Measurements from ENCODE around the gene ISYNA1.

Gene ISYNA1

DNA sequence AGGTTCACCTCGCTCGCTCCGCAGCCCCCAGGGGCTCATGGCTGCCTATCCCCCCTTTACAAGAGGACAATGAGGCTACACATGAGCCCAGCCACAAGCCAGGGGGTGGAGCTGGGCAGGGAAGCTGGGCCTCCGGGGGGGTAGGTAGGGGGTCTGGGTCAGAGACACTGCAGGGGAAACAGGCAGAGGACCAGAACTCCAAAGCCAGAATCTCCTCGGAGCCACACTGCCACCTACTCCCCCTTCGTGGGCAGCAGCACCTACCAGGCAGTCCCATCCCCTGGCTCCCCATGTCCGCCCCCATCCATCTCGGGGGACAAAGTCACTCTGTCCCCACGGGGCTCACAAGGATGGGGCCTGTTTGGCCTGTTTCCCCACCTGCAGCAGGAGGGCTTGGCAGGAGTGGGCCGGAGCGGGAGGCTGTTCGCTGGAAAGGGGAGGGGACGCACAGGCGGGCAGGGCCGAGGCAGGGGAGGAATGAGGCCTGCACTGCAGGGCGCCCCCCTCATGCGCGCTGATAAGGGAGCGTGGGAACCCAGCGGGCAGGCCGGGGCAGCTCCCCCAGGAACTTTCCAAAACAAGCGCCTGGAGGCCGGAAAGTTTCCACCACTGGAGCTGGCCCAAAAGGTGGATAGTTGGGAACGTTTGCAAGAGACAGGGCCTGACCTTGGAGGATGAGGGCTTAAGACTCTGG is 545 bp upstream of the ISYNA1 start:
- ChIA-PET CTCF (interaction anchor here (1.0 kb wide), 1 partner anchor 23 kb away, joined by 3 read pairs; no protein-coding TSS in a partner anchor), POLR2A (interaction anchor here (1.0 to 1.5 kb wide), 4 partner anchors 11 to 107 kb away, joined by 3 to 8 read pairs (median 4); partner anchors contain the start of gene SSBP4)
- DNase-seq (ENCODE audit: extremely low spot score), result peak; percentile 58
- TF ChIP-seq HDGF (IDR thresholded peaks at IDR 0.05; ENCODE audit: borderline replicate concordance) (peak; percentile 65; the same call in 1 of the 2 replicates), TARDBP (IDR thresholded peaks at IDR 0.05) (no peak)

DNA sequence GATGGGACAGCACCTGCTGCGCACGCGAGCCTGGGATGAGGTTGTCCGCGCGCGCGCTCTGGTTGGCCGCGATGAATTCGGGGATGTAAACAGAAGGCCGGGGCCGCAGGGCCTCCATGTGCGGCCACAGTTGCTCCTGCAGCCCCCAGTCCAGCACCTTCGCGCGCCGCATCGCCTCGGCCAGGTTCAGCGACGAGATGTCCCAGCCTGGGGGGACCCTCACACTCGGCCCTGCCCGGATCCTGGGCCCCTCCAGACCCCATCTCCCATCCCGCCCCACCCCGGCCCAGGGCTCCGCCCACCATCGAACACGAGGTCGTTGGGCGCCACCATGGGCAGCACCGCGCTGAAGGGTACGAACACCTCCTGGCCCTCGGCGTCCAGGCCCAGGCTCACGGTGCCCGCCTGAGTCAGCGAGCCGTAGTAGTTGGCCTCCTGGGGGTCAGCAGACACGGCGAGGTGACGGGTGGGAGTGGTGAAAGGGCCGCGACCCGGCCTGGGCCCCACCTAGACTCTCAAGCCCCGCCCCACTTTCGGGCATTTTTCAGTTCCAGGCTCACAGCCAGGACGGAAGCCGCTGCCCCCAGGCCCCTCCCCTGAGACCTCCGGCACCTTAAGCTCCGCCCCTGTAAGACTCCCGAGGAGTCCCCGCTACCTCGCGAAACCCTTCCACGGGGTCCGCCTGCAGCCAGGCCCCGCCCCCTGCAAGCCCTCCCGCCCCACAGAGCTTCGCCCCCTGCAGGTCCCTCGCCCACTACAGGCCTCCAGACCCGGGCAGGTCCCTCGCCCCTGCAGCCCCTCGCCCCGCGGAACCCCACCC is 1.1 kb downstream of the ISYNA1 start:
- TF ChIP-seq TARDBP (IDR thresholded peaks at IDR 0.05), result no peak
- TF ChIP-seq FOXA1 (IDR thresholded peaks at IDR 0.05), result no peak
- ChIA-PET CTCF (interaction anchor here (0.6 kb wide), 1 partner anchor 157 kb away, joined by 3 read pairs; no protein-coding TSS in a partner anchor), POLR2A (interaction anchor here (0.6 to 1.5 kb wide), 2 partner anchors 14 to 16 kb away, joined by 3 to 4 read pairs; no protein-coding TSS in a partner anchor)
- DNase-seq (ENCODE audit: extremely low spot score), result peak; percentile 85

DNA sequence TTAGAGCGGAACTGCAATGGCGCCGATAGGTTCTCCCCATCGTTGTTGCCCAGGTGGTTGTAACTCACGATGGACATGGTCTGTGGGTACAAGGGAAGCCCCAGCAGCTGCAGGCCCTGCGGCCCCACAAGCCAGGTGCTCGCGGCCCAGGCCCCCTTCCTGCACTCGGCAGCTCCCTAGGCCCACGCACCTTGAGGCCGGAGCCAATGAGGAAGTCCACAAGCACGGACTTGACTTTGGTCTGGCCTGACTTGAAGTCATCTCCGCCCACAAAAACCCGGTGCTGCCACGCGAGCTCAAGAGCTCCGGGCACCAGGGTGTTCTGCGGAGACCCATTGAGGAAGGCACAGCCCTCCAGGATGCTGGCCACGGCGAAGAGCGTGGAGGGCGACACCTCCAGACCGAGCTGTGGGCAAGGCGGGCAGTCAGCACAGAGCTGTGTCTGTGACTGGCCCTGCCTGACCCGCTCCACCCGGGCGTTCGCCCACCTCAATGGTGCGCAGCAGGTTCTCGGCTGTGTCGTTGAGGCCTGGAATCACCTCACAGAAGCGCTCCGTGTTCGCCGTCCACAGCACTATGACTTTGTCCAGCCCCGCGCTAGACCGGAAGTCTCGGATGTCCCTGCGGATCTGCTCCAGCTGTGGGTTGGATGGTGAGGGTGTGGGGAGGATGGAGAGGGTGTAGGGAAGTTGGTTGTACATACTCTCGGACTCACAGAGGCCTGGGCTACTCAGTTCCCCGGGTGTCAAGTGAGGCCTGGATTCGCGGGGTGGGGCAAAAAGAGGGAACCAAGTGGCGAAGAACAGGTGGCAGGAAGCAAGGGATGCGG is 1.9 kb downstream of the ISYNA1 start:
- ChIA-PET POLR2A (interaction anchor here (1.5 to 2.0 kb wide), 2 partner anchors 14 to 17 kb away, joined by 4 to 7 read pairs; partner anchors contain the start of gene SSBP4), CTCF (no interaction called here)
- DNase-seq (ENCODE audit: extremely low spot score), result no peak
- TF ChIP-seq CTBP1 (IDR thresholded peaks at IDR 0.05; ENCODE audit: borderline replicate concordance) (no peak), TARDBP (IDR thresholded peaks at IDR 0.05) (no peak), ARNT (IDR thresholded peaks at IDR 0.05) (no peak), SUZ12 (IDR thresholded peaks at IDR 0.05) (no peak), LEF1 (IDR thresholded peaks at IDR 0.05; ENCODE audit: borderline replicate concordance) (no peak), FOXK2 (IDR thresholded peaks at IDR 0.05) (no peak), SP1 (IDR thresholded peaks at IDR 0.05) (no peak), ZNF384 (IDR thresholded peaks at IDR 0.05) (no peak), HDGF (IDR thresholded peaks at IDR 0.05; ENCODE audit: borderline replicate concordance) (no peak), NFRKB (IDR thresholded peaks at IDR 0.05) (no peak), FOXM1 (IDR thresholded peaks at IDR 0.05; ENCODE audit: borderline replicate concordance) (no peak)

DNA sequence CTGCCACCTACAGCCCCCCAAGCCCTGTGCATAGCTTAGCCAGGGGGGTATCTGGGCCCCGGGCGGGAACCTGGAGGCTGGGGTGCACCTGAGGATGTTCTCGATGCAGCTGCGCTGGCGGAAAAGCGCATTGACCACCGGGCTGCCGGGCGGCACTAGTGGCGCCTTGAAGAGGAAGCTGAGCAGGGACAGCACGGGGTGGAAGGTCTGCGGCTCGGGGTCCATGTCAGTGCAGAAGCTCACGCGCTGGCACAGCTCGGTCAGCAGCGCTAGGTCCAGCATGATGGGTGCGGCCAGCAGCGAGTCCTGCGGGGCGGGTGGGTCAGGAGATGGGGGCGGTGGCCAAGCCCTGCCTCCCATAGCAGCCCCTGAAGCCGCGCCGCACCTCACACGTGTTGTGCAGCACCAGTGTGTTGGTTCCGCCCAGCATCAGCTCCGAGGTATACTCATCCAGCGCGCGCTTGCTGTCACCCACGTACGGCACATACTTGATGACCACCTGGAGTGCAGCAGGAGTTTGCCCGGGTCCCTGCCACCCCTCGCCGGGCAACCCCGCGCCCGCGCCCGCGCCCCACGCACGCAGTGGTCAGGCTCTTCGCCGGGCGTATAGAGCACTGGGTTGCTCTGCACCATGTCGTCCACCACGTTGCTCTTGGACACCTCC is 2.6 kb downstream of the ISYNA1 start:
- no peak for DNase-seq (ENCODE audit: extremely low spot score)
- no peak for TF ChIP-seq ARNT (IDR thresholded peaks at IDR 0.05)
- no peak for TF ChIP-seq CTBP1 (IDR thresholded peaks at IDR 0.05; ENCODE audit: borderline replicate concordance)
- TF ChIP-seq PKNOX1 (IDR thresholded peaks at IDR 0.05), result no peak
- no peak for TF ChIP-seq ELF4 (IDR thresholded peaks at IDR 0.05)
- no peak for TF ChIP-seq ZNF384 (IDR thresholded peaks at IDR 0.05)
- TF ChIP-seq FOXK2 (IDR thresholded peaks at IDR 0.05), result no peak
- ChIA-PET POLR2A (interaction anchor here (2.0 kb wide), 1 partner anchor 16 kb away, joined by 7 read pairs; the partner anchor contains the start of gene SSBP4), CTCF (interaction anchor here (0.7 kb wide), 1 partner anchor 26 kb away, joined by 3 read pairs; no protein-coding TSS in a partner anchor)

- CTCF ChIA-PET, result interaction anchor here (0.7 kb wide), 1 partner anchor 27 kb away, joined by 3 read pairs; no protein-coding TSS in a partner anchor
- POLR2A ChIA-PET, result interaction anchor here (1.2 to 2.0 kb wide), 2 partner anchors 14 to 16 kb away, joined by 5 to 7 read pairs; partner anchors contain the start of gene SSBP4
- no peak for DNase-seq (ENCODE audit: extremely low spot score)
- no peak for TF ChIP-seq LEF1 (IDR thresholded peaks at IDR 0.05; ENCODE audit: borderline replicate concordance)
- no peak for TF ChIP-seq ARNT (IDR thresholded peaks at IDR 0.05)
- no peak for TF ChIP-seq TARDBP (IDR thresholded peaks at IDR 0.05)
- TF ChIP-seq FOXM1 (IDR thresholded peaks at IDR 0.05; ENCODE audit: borderline replicate concordance), result no peak
- no peak for TF ChIP-seq FOXA1 (IDR thresholded peaks at IDR 0.05)
- TF ChIP-seq NFRKB (IDR thresholded peaks at IDR 0.05), result no peak
- TF ChIP-seq FOXK2 (IDR thresholded peaks at IDR 0.05), result no peak
- TF ChIP-seq HDGF (IDR thresholded peaks at IDR 0.05; ENCODE audit: borderline replicate concordance), result no peak
- no peak for TF ChIP-seq PKNOX1 (IDR thresholded peaks at IDR 0.05)
- TF ChIP-seq SP1 (IDR thresholded peaks at IDR 0.05), result no peak
- TF ChIP-seq SUZ12 (IDR thresholded peaks at IDR 0.05), result no peak
- no peak for TF ChIP-seq L3MBTL2 (conservative IDR thresholded peaks at IDR 0.05)
- TF ChIP-seq ZNF384 (IDR thresholded peaks at IDR 0.05), result no peak
- no peak for TF ChIP-seq ELF4 (IDR thresholded peaks at IDR 0.05)
- TF ChIP-seq BHLHE40 (IDR thresholded peaks at IDR 0.05; ENCODE audit: borderline replicate concordance), result no peak
- TF ChIP-seq CTBP1 (IDR thresholded peaks at IDR 0.05; ENCODE audit: borderline replicate concordance), result no peak
Observed at GRCh38 chr19:18434411-18435175, 3.3 kb downstream of the ISYNA1 start.
